ENCODE data around the gene RPP38. TPM values are rescaled to one million over a fixed set of nuclear protein-coding genes. Genes with fewer than 3 reads are reported as not detected.

Gene RPP38
- total RNA-seq, 1 experiment from 2014 or later, result 23.3 TPM

GRCh38 chr10:15124908-15125307 is 27.8 kb downstream of the RPP38 start:
- peaks cover 2 to 23% of the 10 kb centered on the region in 2 experiments; a peak in 2 of 4 replicates for H3K36me3 ChIP-seq (ENCODE audit: control insufficient read depth in 1 of 2, insufficient read depth in 2 of 2, low read length in 2 of 2)
- H2AFZ ChIP-seq (ENCODE audit: low read depth, low read length, poor library complexity, severe bottlenecking), result no peak overlapping the region
- no peak for TF ChIP-seq POLR2A (IDR thresholded peaks at IDR 0.05; ENCODE audit: borderline replicate concordance, extremely low read depth, insufficient read depth, insufficient read length)
- TF ChIP-seq ATF3 (IDR thresholded peaks at IDR 0.05), result no peak
- TF ChIP-seq EZH2phosphoT487 (IDR thresholded peaks at IDR 0.05; ENCODE audit: borderline replicate concordance), result no peak
- TF ChIP-seq RAD21 (IDR thresholded peaks at IDR 0.05; ENCODE audit: low read depth), result no peak
- TF ChIP-seq EGR1 (IDR thresholded peaks at IDR 0.05; ENCODE audit: low read depth), result no peak
- no peak for TF ChIP-seq JUND (IDR thresholded peaks at IDR 0.05)
- no peak for TF ChIP-seq ZFX (IDR thresholded peaks at IDR 0.05)
- no peak for TF ChIP-seq REST (IDR thresholded peaks at IDR 0.05; ENCODE audit: low read depth)
- TF ChIP-seq SIN3A (IDR thresholded peaks at IDR 0.05; ENCODE audit: low read depth), result no peak
- TF ChIP-seq MAX (IDR thresholded peaks at IDR 0.05), result no peak
- no peak for TF ChIP-seq ZNF274 (IDR thresholded peaks at IDR 0.05; ENCODE audit: low read depth, low read length)
- TF ChIP-seq SP1 (IDR thresholded peaks at IDR 0.05; ENCODE audit: low read depth), result no peak
- TF ChIP-seq ELF1 (IDR thresholded peaks at IDR 0.05; ENCODE audit: borderline replicate concordance, low read depth), result no peak
- no peak for TF ChIP-seq POLR2AphosphoS5 (IDR thresholded peaks at IDR 0.05; ENCODE audit: low read depth, low read length)
- no peak for TF ChIP-seq TCF7L2 (IDR thresholded peaks at IDR 0.05; ENCODE audit: borderline replicate concordance, extremely low read depth, insufficient read depth, insufficient read length)
- no peak for TF ChIP-seq FOSL1 (IDR thresholded peaks at IDR 0.05; ENCODE audit: low read depth)
- TF ChIP-seq CTCF (IDR thresholded peaks at IDR 0.05 in 2 of 3, conservative IDR thresholded peaks at IDR 0.05 in 1 of 3; ENCODE audit: borderline replicate concordance in 1 of 3, insufficient read depth in 1 of 3, low read depth in 2 of 3, low read length in 2 of 3), result no peak
- TF ChIP-seq ZBTB33 (IDR thresholded peaks at IDR 0.05; ENCODE audit: extremely low read depth, insufficient replicate concordance, low read length), result no peak
- TF ChIP-seq CBX3 (IDR thresholded peaks at IDR 0.05; ENCODE audit: low read depth), result no peak
- no peak for TF ChIP-seq YY1 (IDR thresholded peaks at IDR 0.05; ENCODE audit: extremely low read depth, insufficient replicate concordance, low read depth, low read length)
- H3K27ac ChIP-seq (ENCODE audit: low read depth, low read length), result no peak overlapping the region
- H3K9me2 ChIP-seq (ENCODE audit: insufficient read depth), result no peaks in the 10 kb centered on the region
- intact Hi-C loops (cut with micrococcal nuclease), result no loop called here
- H3K4me2 ChIP-seq (ENCODE audit: low read length), result no peak overlapping the region
- no TSS peak for BruUV-seq (replicated peaks)
- no peak for DNase-seq (ENCODE audit: low read depth, low spot score)
- POLR2A ChIA-PET, result no interaction called here
- no peaks in the 10 kb centered on the region for H3K27me3 ChIP-seq (ENCODE audit: insufficient read depth, low read length)
- no peaks in the 10 kb centered on the region for H3K9me3 ChIP-seq (ENCODE audit: control insufficient read depth in 1 of 2, insufficient read depth in 1 of 2, low read depth in 1 of 2, low read length in 2 of 2)
- CTCF ChIA-PET, result no interaction called here
- no peaks in the 10 kb centered on the region for H3K79me2 ChIP-seq (ENCODE audit: insufficient read depth, low read length)
- no peaks in the 10 kb centered on the region for H4K20me1 ChIP-seq (ENCODE audit: insufficient read depth)
- no peak overlapping the region for H3K9ac ChIP-seq (ENCODE audit: low read length)
- no peak for ATAC-seq
- H3K4me3 ChIP-seq (replicated peaks in 1 of 2; ENCODE audit: low read depth in 1 of 2, low read length in 2 of 2), result no peak overlapping the region
- H3K4me1 ChIP-seq (ENCODE audit: control insufficient read depth in 1 of 2, insufficient read depth in 2 of 2, low read length in 2 of 2), result no peaks in the 10 kb centered on the region
- RAD21 ChIA-PET (ENCODE audit: low non-redundant PET in 1 of 2, low total read pairs in 2 of 2, uncharacterized antibody in 2 of 2, unreplicated experiment in 2 of 2), result no interaction called here
